CD4-positive, alpha-beta T cell treated with Interleukin-10 for 1 hour (primary cell): ENCODE measurements around the gene RBM27.
A peak's percentile ranks its signal among the peaks of the same experiment; 100 is the strongest.
"Not testable (repeated sequence)": the region's sequence is repeated elsewhere in the genome, so short reads cannot be mapped to it uniquely, and the experiment has no call there.

Source experiments
- DNase-seq: peaks from one replicate; pipeline ENCODE4 v3.0.0-alpha.2; 2020

The RBM27 gene

GRCh38 chr5:146203011-146203871 is at the start of gene RBM27:
TSS of gene RBM27 (plus strand) at chr5:146203605. CDS start at chr5:146203766, 161 bp downstream.
- peak; percentile 99 for DNase-seq

GRCh38 chr5:146158255-146158654 is 45.1 kb upstream of the RBM27 start:
- DNase-seq: no peak

- no peak for DNase-seq
These were observed 39.0 kb upstream of the RBM27 start for GRCh38 chr5:146164382-146164781.

GRCh38 chr5:146165460-146165859 is 37.9 kb upstream of the RBM27 start:
- DNase-seq: no peak

GRCh38 chr5:146165903-146166302 is 37.5 kb upstream of the RBM27 start:
- DNase-seq: no peak

- no peak for DNase-seq
These were observed 34.3 kb upstream of the RBM27 start for GRCh38 chr5:146169076-146169475.

- DNase-seq: not testable (repeated sequence)
These were observed 30.4 kb upstream of the RBM27 start for GRCh38 chr5:146173049-146173448.

GRCh38 chr5:146173597-146173996 is 29.8 kb upstream of the RBM27 start:
- DNase-seq: no peak

GRCh38 chr5:146176805-146177204 is 26.6 kb upstream of the RBM27 start:
- DNase-seq: no peak

- no peak for DNase-seq
These were observed 23.7 kb upstream of the RBM27 start for GRCh38 chr5:146179696-146180095.

GRCh38 chr5:146183403-146183802 is 20.0 kb upstream of the RBM27 start:
- DNase-seq: not testable (repeated sequence)

- DNase-seq: no peak
These were observed 18.2 kb upstream of the RBM27 start for GRCh38 chr5:146185161-146185560.

- DNase-seq: no peak
These were observed 15.0 kb upstream of the RBM27 start for GRCh38 chr5:146188358-146188757.

GRCh38 chr5:146192571-146193043 is 10.8 kb upstream of the RBM27 start:
- no peak for DNase-seq

- DNase-seq: no peak
These were observed 10.1 kb upstream of the RBM27 start for GRCh38 chr5:146193285-146193684.

- not testable (repeated sequence) for DNase-seq
These were observed 8.4 kb upstream of the RBM27 start for GRCh38 chr5:146194997-146195396.

- DNase-seq: no peak
These were observed 6.9 kb upstream of the RBM27 start for GRCh38 chr5:146196459-146197048.

GRCh38 chr5:146199176-146199815 is 4.1 kb upstream of the RBM27 start:
- no peak for DNase-seq

- not testable (repeated sequence) for DNase-seq
These were observed 1.6 kb upstream of the RBM27 start for GRCh38 chr5:146201795-146202194.

GRCh38 chr5:146203872-146204192 is 427 bp downstream of the RBM27 start:
- DNase-seq: no peak

GRCh38 chr5:146205499-146206202 is 2.2 kb downstream of the RBM27 start:
- DNase-seq: peak; percentile 19

GRCh38 chr5:146206257-146206656 is 2.9 kb downstream of the RBM27 start:
- DNase-seq: no peak

GRCh38 chr5:146208916-146209522 is 5.6 kb downstream of the RBM27 start:
- DNase-seq: no peak
